Peyer's patch (tissue), 4 donors: Measurements from ENCODE around the gene ARL15.

Experiments used
- CTCF ChIP-seq, 6 experiments: fragments of 450-650 bp in 4 of 6; fragments of 200-600 bp in 2 of 6; sonication (generic) in 1 of 6; IDR thresholded peaks; one replicate each; pipeline ENCODE4 v1.5.1; 2017 to 2019; ENCODE audit warnings: antibody characterized with exemption in 6 of 6, mild to moderate bottlenecking in 3 of 6, moderate library complexity in 1 of 6
- POLR2A ChIP-seq, 2 donors: fragments of 450-650 bp; IDR thresholded peaks; one replicate each; pipeline ENCODE4 v1.5.1; 2017; ENCODE audit warnings: antibody characterized with exemption in 2 of 2, mild to moderate bottlenecking in 2 of 2, moderate library complexity in 2 of 2

GRCh38 chr5:54037205-54037604, 273.2 kb downstream of the ARL15 start:
- no peak for TF ChIP-seq CTCF (IDR thresholded peaks at IDR 0.05)
- TF ChIP-seq POLR2A (IDR thresholded peaks at IDR 0.05): no peak
